GM18873 (cell line): ENCODE results near the gene MYPN.
"Not testable (repeated sequence)": the region's sequence is repeated elsewhere in the genome, so short reads cannot be mapped to it uniquely, and the experiment has no call there.

Experiments
- ATAC-seq: cut with Tn5 transposase; IDR thresholded peaks from one replicate; pipeline ENCODE4 v1.9.1; 2021; ENCODE audit warnings: mild to moderate bottlenecking, moderate library complexity, moderate number of reproducible peaks; ENCODE audit not compliant: unreplicated experiment, low FRiP score

MYPN gene

GRCh38 chr10:68124718-68125117 lies 15.4 kb downstream of the MYPN start:
- ATAC-seq = no peak

GRCh38 chr10:68125772-68126171 lies 16.5 kb downstream of the MYPN start:
- ATAC-seq = no peak

GRCh38 chr10:68128015-68128414 lies 18.7 kb downstream of the MYPN start:
- ATAC-seq = no peak

- ATAC-seq = no peak
Measured at GRCh38 chr10:68132391-68132790, 23.1 kb downstream of the MYPN start.

- ATAC-seq = no peak
Measured at GRCh38 chr10:68133523-68133922, 24.2 kb downstream of the MYPN start.

GRCh38 chr10:68135362-68135761 lies 26.1 kb downstream of the MYPN start:
- no peak for ATAC-seq

GRCh38 chr10:68135922-68136792 lies 26.9 kb downstream of the MYPN start:
- no peak for ATAC-seq

- ATAC-seq = no peak
Measured at GRCh38 chr10:68137171-68137570, 27.9 kb downstream of the MYPN start.

GRCh38 chr10:68138526-68138925 lies 29.2 kb downstream of the MYPN start:
- no peak for ATAC-seq

GRCh38 chr10:68139448-68140272 lies 30.4 kb downstream of the MYPN start:
- ATAC-seq = no peak

GRCh38 chr10:68142761-68143160 lies 33.5 kb downstream of the MYPN start:
- ATAC-seq = no peak

- ATAC-seq = no peak
Measured at GRCh38 chr10:68144709-68145108, 35.4 kb downstream of the MYPN start.

- ATAC-seq = no peak
Measured at GRCh38 chr10:68145705-68146104, 36.4 kb downstream of the MYPN start.

- ATAC-seq = no peak
Measured at GRCh38 chr10:68146133-68146532, 36.8 kb downstream of the MYPN start.

GRCh38 chr10:68151453-68151852 lies 42.2 kb downstream of the MYPN start:
- no peak for ATAC-seq

GRCh38 chr10:68153473-68154210 lies 44.4 kb downstream of the MYPN start:
- no peak for ATAC-seq

- no peak for ATAC-seq
Measured at GRCh38 chr10:68154211-68154497, 44.9 kb downstream of the MYPN start.

GRCh38 chr10:68155615-68156210 lies 46.4 kb downstream of the MYPN start:
- ATAC-seq = no peak

GRCh38 chr10:68156373-68157185 lies 47.3 kb downstream of the MYPN start:
- ATAC-seq = no peak

GRCh38 chr10:68157522-68157921 lies 48.2 kb downstream of the MYPN start:
- ATAC-seq = not testable (repeated sequence)
